ENCODE data around the gene MAN1A1. TPM values are rescaled to one million over a fixed set of nuclear protein-coding genes. Genes with fewer than 3 reads are reported as not detected.
A peak's percentile ranks its signal among the peaks of the same experiment; 100 is the strongest.
"Not testable (repeated sequence)": the region's sequence is repeated elsewhere in the genome, so short reads cannot be mapped to it uniquely, and the experiment has no call there.

Gene MAN1A1
- total RNA-seq, 1 donor from 2014 or later = 57.9 TPM

DNA sequence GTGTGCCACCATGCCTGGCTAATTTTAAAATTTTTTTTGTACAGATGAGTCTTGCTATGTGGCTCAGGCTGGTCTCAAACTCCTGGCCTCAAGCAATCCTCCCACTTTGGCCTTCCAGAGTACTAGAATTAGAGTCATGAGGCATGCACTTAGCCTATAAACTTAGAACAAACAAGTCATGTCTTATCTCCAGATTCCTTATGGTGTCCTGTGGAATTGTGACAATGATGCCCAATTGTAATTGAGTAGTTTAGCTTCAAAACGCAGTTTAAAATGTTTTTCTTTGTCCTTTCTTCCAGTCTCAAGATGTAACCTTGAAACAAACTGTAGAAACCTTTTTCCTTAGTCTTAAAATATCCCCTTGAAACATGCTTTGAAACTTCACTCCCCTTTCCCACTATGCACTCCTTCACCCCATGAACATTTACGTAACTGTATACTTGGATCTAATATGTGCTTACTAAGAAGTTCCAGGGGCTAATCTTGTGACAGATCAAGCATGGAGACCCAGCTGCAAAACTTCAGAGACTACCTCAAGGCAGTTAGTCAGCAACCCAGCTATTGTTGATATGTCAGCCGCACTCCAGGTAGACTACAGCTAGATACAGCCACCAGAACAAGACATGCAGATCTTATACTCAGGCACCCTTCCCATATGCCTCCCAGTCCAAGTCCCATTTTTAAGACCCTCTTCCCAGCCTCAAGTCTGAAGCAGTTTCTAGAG, 46.2 kb downstream of the MAN1A1 start:
- DNase-seq = no peak

GRCh38 chr6:119301429-119301828, 48.1 kb downstream of the MAN1A1 start:
- DNase-seq = no peak

DNA sequence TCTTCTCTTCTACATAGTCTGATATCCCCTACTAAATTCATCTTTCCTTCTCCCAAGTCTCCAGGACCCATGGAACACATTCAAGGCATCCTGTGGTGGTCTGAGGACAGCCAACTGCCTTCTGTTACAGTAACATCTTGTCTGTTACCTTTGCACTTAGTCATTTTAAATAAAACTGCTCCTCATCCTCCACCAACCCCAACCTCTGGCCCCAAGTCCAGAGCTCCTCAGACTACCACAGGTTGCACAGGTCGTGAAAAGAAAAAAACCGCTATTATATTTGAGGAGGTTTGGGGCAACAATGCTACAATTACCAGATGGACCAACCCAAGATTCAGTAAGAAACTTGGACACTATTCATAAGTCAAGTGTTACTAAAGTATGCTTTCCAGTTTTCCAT, 49.9 kb downstream of the MAN1A1 start:
- no peak for DNase-seq

- DNase-seq = no peak
Measured at GRCh38 chr6:119297049-119297448, 52.5 kb downstream of the MAN1A1 start.

DNA sequence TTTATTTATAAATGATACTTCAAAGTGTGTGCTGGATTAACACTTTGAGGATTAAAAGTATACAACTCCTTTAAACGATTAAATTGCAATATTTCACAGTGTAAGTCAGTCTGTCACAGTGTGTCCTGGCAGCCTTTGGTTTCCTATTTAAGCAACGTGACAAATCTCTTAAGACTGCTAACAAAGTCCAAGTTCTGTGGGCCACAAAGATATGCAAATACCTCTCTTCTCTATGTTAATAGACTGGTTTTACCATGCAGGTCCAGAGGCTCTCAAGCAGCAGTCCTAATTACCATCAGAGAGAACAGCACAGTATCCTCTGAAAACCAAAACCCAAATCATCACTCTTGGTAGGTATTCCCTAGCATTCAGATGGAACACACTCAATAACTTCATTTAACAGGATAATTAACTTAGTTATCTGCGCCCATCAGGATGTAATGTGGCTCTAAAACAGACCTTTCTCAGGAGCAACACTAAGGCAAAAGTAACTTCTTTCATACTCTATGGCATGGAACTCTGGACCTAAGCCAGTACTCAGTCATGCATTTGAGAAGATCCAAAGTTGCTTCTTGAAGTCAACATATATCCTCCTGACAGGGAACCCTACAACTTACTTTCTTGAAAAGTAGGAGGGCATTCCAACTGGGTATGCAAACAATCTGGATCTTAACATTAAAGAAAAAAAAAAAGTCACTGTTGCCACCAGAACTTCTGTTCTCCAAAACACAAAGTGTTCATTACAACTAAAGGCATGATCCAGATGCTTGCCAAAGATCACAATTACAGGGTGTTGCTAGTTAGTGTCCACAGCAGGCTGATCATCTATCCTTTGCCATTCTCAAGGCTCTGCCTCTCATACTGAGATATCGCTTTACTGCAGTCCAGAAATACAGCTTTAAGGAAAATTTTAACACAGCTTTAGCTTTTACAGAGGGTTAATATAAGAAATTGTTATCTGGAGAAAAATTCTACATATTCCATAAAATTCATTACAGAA, 53.2 kb downstream of the MAN1A1 start:
- DNase-seq = no peak

- DNase-seq = no peak
Measured at GRCh38 chr6:119294984-119295383, 54.6 kb downstream of the MAN1A1 start.

- not testable (repeated sequence) for DNase-seq
Measured at GRCh38 chr6:119291060-119291459, 58.5 kb downstream of the MAN1A1 start.

GRCh38 chr6:119290306-119290705, 59.3 kb downstream of the MAN1A1 start:
- DNase-seq = no peak

GRCh38 chr6:119289651-119290050, 59.9 kb downstream of the MAN1A1 start:
- no peak for DNase-seq

- no peak for DNase-seq
Measured at GRCh38 chr6:119285908-119286625, 63.5 kb downstream of the MAN1A1 start.

- no peak for DNase-seq
Measured at GRCh38 chr6:119284861-119285521, 64.6 kb downstream of the MAN1A1 start.

GRCh38 chr6:119283979-119284545, 65.5 kb downstream of the MAN1A1 start:
- no peak for DNase-seq

DNA sequence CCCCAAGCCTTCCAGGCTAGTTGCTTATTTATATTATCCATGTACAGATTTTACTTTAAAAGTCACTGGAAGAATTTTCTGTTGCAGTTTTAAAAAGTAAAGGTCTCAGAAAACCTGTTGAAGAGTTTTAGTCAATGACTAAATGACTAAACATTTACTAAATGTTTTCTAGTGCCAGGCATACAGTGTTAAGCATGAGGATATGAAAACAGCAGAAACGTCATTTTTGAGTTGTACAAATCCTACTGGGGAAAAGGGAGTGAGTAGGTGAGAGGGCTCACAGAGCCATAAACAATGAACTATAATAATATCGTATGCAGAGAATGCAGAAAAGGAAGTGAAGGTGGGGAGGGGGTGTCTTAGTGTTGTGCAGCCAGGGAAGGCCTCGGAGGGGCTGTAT, 66.3 kb downstream of the MAN1A1 start:
- no peak for DNase-seq

- no peak for DNase-seq
Measured at GRCh38 chr6:119280668-119281067, 68.9 kb downstream of the MAN1A1 start.

DNA sequence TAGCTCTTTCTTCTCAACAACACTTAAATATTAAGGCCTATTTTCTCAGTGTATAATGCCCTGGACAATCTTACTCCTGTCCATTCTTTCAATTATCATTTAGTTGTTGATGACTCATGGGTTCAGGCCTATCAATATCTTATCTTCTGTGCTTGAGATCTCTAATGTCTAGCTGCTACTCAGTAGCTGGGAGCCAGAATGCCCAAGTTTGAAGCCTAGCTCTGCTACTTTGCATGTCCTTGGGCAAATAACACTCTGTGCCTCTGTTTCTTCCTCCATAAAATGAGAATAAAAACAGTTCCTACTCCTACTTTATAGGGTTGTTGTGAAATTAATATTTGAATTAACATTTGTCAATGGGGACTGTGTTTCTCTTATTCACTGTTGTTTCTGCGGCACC, 69.5 kb downstream of the MAN1A1 start:
- no peak for DNase-seq

DNA sequence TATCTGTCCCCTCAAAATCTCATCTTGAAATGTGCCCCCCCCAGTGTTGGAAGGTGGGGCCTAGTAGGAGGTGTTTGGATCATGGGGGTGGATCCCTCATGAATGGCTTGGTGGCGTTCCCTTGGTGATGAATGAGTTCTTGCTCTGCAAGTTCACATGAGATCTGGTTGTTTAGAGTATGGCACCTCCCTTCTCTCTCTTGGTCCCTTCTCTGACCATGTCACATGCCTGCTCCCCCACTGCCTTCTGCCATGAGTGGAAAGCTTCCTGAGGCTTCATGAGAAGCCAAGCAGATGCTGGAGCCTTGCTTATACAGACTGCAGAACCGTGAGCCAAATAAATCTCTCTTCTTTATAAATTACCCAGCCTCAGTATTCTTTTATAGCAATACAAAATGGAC, 70.9 kb downstream of the MAN1A1 start:
- no peak for DNase-seq

DNA sequence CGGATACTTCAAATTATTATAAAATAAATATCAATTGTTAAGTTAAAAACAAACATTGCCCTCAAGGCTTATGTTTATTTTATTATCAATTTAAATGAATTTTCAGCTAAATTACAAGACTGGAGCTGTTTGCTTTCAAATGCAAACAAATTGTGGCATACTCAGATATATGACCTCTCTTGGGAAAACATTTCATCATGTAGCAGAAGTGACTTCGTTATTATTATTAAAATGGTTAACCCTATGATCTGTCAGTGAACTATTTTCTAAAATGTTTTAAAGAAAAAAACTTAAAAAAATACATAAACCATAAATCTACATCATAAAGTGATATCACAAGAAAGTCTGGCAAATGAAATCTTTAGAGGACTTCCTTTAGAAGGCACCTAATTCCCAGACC, 72.5 kb downstream of the MAN1A1 start:
- DNase-seq = no peak

DNA sequence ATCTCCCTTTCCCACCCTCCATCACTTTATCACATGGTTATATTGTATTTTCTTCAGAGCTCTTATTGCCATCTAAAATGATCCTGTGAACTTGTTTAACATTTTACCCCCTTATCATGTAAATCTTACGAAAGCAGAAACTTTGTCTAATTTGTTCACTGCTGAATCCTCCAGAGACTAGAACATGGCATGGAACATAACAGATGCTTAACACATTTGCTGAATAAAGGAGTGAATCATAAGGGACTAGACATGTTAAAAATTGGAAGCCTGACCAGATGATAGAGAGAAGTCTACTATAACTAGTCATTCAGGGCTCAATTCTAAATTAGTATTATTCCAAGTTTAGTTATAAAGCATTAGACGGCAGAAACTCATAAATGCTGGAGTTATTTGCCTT, 73.3 kb downstream of the MAN1A1 start:
- DNase-seq = peak; percentile 15

GRCh38 chr6:119274197-119274595, 75.4 kb downstream of the MAN1A1 start:
- peak; percentile 9 for DNase-seq

DNA sequence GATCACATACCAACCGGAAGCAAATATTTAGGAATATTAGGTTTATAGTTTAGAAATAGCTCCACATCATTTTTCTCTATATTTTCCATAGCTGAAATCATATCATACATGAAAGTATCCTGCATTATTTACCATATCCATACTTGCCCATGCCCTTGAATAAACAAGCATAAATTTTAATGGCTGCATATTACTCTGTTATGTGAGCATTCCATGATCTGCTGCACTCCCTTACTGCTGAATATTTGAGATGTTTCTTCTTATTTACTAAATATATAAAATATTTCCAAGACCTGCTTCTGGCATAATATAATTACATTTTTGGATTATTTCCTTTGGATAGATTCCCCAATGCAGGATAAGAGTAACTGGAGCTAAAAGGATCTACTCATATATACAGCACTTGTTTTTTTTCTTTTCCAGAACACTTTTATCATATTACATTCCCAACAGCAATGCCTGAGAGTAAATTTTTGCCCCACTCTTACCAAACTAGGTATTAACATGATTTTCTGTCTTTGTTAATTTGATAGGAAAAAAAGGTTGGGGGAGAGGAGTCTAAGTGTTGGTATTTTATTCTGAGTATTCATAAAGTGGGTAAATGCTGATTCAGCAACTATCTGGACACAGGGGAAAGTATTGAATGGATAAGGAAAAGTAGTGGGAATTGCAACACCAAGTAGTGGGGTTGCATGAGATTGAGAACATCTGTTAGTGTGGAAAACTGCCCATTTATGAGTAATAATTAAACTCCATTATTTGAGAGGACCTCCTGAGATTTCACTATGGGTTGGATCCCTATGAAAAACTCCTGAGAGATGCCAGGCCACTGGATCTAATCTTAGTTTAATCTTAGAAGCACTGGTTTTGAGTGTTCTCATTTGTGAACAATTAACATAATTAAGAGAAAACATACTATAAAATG, 76.0 kb downstream of the MAN1A1 start:
- DNase-seq = no peak

DNA sequence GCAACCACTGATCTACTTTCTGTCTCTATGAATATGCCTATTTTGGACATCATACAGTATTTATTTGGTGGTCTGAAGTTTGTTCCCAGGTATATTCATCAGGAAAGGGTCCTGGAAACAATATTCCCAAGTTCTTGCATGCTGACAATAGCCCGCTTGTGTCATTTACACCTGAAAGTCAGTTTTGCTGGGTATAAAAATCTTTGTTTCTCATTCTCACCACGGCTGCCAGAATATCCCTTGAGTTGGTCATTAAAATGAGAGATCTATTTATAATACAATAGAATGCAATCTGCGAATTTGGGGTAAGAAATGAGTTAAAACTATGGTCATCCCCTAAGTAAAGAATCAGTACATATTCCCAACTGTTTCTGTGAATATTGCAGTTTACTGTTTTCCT, 79.0 kb downstream of the MAN1A1 start:
- no peak for DNase-seq
